AG09319 (cell line): Measurements from ENCODE around the gene SYNC.
"Not testable (repeated sequence)": the region's sequence is repeated elsewhere in the genome, so short reads cannot be mapped to it uniquely, and the experiment has no call there.

Experiments
- DNase-seq: peaks from one replicate; pipeline ENCODE4 v3.0.0-alpha.2; 2010; ENCODE audit warnings: low read depth; ENCODE audit errors: extremely low read depth
- TF ChIP-seq, protein P1 (sequence below): IDR thresholded peaks from 2 replicates; pipeline ENCODE4 v1.5.1; 2011; ENCODE audit warnings: low read depth, mild to moderate bottlenecking, inconsistent platforms, low read length, moderate library complexity

SYNC gene

GRCh38 chr1:32686387-32686786, 16.2 kb downstream of the SYNC start:
- DNase-seq, result no peak
- TF ChIP-seq, protein P1, sequence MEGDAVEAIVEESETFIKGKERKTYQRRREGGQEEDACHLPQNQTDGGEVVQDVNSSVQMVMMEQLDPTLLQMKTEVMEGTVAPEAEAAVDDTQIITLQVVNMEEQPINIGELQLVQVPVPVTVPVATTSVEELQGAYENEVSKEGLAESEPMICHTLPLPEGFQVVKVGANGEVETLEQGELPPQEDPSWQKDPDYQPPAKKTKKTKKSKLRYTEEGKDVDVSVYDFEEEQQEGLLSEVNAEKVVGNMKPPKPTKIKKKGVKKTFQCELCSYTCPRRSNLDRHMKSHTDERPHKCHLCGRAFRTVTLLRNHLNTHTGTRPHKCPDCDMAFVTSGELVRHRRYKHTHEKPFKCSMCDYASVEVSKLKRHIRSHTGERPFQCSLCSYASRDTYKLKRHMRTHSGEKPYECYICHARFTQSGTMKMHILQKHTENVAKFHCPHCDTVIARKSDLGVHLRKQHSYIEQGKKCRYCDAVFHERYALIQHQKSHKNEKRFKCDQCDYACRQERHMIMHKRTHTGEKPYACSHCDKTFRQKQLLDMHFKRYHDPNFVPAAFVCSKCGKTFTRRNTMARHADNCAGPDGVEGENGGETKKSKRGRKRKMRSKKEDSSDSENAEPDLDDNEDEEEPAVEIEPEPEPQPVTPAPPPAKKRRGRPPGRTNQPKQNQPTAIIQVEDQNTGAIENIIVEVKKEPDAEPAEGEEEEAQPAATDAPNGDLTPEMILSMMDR, result no peak

GRCh38 chr1:32685498-32685897, 17.1 kb downstream of the SYNC start:
- TF ChIP-seq, protein P1, result no peak
- DNase-seq, result no peak

- TF ChIP-seq, protein P1, result no peak
- peak; percentile 50 for DNase-seq
Measured at GRCh38 chr1:32684167-32684811, 18.3 kb downstream of the SYNC start.

GRCh38 chr1:32683397-32683796, 19.2 kb downstream of the SYNC start:
- no peak for DNase-seq
- TF ChIP-seq, protein P1, result no peak

- DNase-seq, result no peak
- TF ChIP-seq, protein P1, result no peak
Measured at GRCh38 chr1:32681999-32682398, 20.6 kb downstream of the SYNC start.

- no peak for DNase-seq
Measured at GRCh38 chr1:32681509-32681908, 21.1 kb downstream of the SYNC start.

DNA sequence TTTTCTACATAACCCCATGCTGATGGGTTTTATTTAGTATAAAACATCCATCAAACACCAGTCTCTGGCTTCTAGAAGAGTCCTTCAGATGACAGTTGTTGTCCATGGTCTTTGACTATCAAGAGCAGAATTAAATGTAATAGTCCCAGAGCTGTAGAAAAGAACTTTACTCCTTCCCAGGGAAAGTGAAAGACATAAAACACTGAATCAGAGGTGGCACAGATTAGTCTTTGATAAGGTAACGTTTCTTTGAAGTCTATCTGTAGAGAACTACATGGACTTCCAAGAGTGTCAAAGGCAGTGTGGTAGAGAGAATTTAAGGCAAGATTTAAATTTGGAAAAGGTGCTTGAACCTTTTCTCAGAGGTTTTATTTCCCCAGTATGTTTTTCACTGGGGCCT, 21.9 kb downstream of the SYNC start:
- no peak for DNase-seq
- TF ChIP-seq, protein P1, result no peak

More at GRCh38 chr1:32681509-32681908, 21.1 kb downstream of the SYNC start:
- TF ChIP-seq, protein P1, result no peak

DNA sequence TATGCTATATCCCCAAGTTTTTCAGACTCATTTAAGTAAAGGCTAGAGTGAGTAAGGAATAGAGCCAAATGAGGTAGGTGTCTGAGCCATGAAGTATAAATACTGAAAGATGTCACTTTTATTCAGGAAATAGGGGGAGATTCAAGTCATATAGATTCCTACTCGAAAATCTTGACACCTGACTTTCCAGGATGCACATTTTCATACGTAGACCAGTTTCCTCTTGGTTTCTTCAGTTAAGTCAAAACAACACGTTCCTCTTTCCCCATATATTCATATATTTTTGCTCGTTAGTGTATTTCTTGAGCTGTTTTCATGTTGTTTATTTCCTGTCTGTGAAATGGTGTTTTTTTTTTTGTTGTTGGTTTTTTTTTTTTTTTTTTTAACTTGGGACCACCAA, 22.6 kb downstream of the SYNC start:
- DNase-seq, result not testable (repeated sequence)
